SKM-1 treated with dmso at 0.1 percent for 144 hours (cell line): ENCODE data around the gene DIP2A.
"Not testable (repeated sequence)": the region's sequence is repeated elsewhere in the genome, so short reads cannot be mapped to it uniquely, and the experiment has no call there.

ENCODE experiments used
- DNase-seq: peaks from one replicate; lab custom pipeline; 2025; ENCODE audit not compliant: unreplicated experiment; lab: John Stamatoyannopoulos, UW

Gene DIP2A

GRCh38 chr21:46518983-46519583, 60.4 kb downstream of the DIP2A start:
- DNase-seq = no peak

GRCh38 chr21:46527393-46527792, 68.7 kb downstream of the DIP2A start:
- DNase-seq = not testable (repeated sequence)

GRCh38 chr21:46527801-46528200, 69.1 kb downstream of the DIP2A start:
- no peak for DNase-seq

- DNase-seq = no peak
These were observed 73.4 kb downstream of the DIP2A start for GRCh38 chr21:46532080-46532479.

- no peak for DNase-seq
These were observed 78.3 kb downstream of the DIP2A start for GRCh38 chr21:46537026-46537425.

- no peak for DNase-seq
These were observed 79.6 kb downstream of the DIP2A start for GRCh38 chr21:46538262-46538661.

GRCh38 chr21:46538851-46539666, 80.4 kb downstream of the DIP2A start:
- no peak for DNase-seq

- DNase-seq = no peak
These were observed 81.5 kb downstream of the DIP2A start for GRCh38 chr21:46540087-46540710.

- no peak for DNase-seq
These were observed 84.0 kb downstream of the DIP2A start for GRCh38 chr21:46542588-46543124.

GRCh38 chr21:46543306-46543705, 84.6 kb downstream of the DIP2A start:
- DNase-seq = no peak

GRCh38 chr21:46544003-46544402, 85.3 kb downstream of the DIP2A start:
- DNase-seq = no peak

GRCh38 chr21:46544824-46545223, 86.1 kb downstream of the DIP2A start:
- DNase-seq = no peak

GRCh38 chr21:46545363-46545762, 86.7 kb downstream of the DIP2A start:
- no peak for DNase-seq

GRCh38 chr21:46545911-46546310, 87.2 kb downstream of the DIP2A start:
- no peak for DNase-seq

GRCh38 chr21:46546799-46547198, 88.1 kb downstream of the DIP2A start:
- no peak for DNase-seq

GRCh38 chr21:46549650-46550049, 91.0 kb downstream of the DIP2A start:
- DNase-seq = no peak

- DNase-seq = peak; percentile 60
These were observed 91.6 kb downstream of the DIP2A start for GRCh38 chr21:46550116-46550941.

GRCh38 chr21:46551636-46552241, 93.0 kb downstream of the DIP2A start:
- peak; percentile 11 for DNase-seq

GRCh38 chr21:46552274-46552673, 93.6 kb downstream of the DIP2A start:
- peak; percentile 67 for DNase-seq

- no peak for DNase-seq
These were observed 94.2 kb downstream of the DIP2A start for GRCh38 chr21:46552865-46553379.
